Measurements from ENCODE around the gene PEMT. TPM values are rescaled to one million over a fixed set of nuclear protein-coding genes. Genes with fewer than 3 reads are reported as not detected.

Gene PEMT
- total RNA-seq, 2 donors from 2014 or later = 27.8 to 37.7 TPM

DNA sequence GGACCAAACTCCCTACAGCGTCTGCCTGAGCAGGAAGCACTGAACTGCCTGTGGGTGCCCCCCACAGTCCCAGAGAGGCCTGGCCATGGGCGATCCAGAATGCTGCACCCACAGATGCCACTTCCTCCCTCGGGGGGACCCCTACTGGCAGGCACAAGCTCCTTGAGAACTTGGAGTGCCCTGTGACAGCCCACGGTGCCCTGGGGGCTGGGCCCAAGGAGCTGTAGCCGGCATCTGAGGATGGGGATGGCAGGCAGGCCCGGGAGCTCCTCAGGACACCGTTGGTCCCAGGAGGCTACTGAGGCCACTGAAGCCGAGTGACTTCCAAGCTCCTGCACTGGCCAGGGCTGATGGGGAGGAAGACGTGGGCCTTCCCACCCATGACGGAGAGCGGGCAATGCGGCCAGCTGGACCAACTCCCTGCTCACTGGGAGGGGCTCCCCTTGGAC is 80.2 kb downstream of the PEMT start:
- H3K27me3 ChIP-seq = no peaks in the 10 kb centered on the region
- TF ChIP-seq, protein P1, sequence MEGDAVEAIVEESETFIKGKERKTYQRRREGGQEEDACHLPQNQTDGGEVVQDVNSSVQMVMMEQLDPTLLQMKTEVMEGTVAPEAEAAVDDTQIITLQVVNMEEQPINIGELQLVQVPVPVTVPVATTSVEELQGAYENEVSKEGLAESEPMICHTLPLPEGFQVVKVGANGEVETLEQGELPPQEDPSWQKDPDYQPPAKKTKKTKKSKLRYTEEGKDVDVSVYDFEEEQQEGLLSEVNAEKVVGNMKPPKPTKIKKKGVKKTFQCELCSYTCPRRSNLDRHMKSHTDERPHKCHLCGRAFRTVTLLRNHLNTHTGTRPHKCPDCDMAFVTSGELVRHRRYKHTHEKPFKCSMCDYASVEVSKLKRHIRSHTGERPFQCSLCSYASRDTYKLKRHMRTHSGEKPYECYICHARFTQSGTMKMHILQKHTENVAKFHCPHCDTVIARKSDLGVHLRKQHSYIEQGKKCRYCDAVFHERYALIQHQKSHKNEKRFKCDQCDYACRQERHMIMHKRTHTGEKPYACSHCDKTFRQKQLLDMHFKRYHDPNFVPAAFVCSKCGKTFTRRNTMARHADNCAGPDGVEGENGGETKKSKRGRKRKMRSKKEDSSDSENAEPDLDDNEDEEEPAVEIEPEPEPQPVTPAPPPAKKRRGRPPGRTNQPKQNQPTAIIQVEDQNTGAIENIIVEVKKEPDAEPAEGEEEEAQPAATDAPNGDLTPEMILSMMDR (IDR thresholded peaks at IDR 0.05) = no peak
- H3K36me3 ChIP-seq = no peaks in the 10 kb centered on the region
- no peak overlapping the region for H3K4me3 ChIP-seq
- no peak overlapping the region for H3K27ac ChIP-seq
- H3K4me1 ChIP-seq = peaks cover 0 to 17% of the 10 kb centered on the region in 2 donors
- H3K9me3 ChIP-seq = no peaks in the 10 kb centered on the region
- no peak for DNase-seq (ENCODE audit: low spot score)

DNA sequence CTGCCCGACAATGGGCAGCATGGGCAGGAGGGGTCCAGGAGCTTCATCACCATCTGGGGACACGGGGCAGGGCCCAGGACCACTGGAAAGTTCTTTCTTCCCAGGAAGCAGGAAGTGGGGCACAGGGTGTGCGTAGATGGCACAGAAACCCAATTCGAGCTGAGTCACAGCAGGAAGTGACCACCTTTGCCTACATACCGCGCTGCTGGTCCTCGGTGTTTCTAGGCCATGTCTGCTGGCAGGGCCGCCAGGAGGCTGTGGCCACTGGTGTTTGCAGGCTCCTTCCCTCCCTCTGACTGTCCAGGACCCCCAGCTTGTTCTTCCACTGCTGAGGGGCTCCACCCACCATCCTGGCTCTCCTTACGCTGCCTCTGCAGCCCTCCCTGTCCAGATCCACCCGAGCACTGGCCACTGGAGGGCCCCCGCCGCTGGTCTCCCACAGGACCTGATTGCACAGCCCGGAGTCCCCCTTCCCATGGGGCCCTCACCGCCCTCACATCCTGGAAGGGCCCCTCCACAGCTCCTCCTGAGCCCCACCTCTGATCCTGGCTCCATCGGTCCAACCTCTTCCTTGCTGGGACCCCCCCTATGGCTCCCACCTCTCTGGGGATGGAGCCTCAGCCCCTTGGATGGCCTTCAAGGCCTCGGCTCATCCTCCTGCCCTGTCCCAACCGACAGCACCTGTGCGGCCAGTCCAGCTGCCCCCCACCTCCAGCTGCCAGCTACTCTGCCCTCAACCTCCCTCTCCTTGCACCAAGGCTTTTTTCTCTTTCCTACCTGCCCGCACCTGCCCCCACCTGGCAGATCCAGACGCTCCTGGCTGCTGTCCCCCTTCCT is 80.8 kb downstream of the PEMT start:
- TF ChIP-seq, protein P1 (IDR thresholded peaks at IDR 0.05) = no peak
- Histone ChIP-seq H3K27me3 (no peaks in the 10 kb centered on the region), H3K4me3 (no peak overlapping the region), H3K4me1 (peaks cover 0 to 19% of the 10 kb centered on the region in 2 donors), H3K36me3 (no peaks in the 10 kb centered on the region), H3K9me3 (no peaks in the 10 kb centered on the region), H3K27ac (no peak overlapping the region)
- no peak for DNase-seq (ENCODE audit: low spot score)

DNA sequence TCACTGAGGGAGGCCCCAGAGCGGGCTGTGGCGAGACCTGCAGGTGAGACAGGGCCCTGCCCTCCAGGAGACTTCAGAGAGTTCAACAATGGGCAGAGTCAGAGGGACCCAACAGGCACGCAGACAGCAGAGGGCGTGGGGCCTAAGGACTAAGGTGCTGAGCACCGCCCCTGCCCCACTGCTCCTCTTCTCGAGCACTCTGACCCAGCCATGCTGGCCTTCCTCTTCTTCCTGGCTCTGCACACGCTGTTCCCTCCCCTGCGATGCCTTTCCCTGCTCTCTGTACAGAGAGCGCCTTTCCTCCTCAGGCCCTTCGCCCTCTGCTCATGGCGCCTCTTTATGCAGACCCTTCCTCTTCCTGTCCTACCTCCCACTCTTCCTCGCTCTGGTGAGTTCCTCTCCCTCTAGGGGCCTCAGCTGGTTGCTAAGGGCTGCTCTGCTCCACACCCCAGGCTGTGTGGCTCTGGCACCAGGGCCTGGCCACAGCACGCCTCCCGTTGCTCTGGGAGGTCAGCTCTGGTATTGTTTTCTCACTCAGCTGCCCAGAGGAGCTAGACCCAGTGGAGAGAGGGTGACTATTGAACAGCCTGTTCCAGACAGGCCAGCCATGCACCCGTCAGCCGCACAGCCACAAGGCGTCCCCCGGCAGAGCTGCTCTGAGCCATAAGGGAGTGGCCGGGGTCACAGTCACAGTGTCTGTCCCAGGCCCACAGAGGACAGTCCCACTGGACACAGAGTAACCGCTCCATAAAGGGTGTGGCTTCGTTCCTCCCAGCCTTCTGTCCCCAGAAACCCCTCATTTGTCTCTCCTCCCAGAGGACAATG is 81.7 kb downstream of the PEMT start:
- Histone ChIP-seq H3K27me3 (no peaks in the 10 kb centered on the region), H3K4me3 (no peak overlapping the region), H3K36me3 (no peaks in the 10 kb centered on the region), H3K27ac (no peak overlapping the region), H3K4me1 (peaks cover 0 to 19% of the 10 kb centered on the region in 2 donors), H3K9me3 (no peaks in the 10 kb centered on the region)
- TF ChIP-seq, protein P1 (IDR thresholded peaks at IDR 0.05) = no peak
- DNase-seq (ENCODE audit: low spot score) = no peak

DNA sequence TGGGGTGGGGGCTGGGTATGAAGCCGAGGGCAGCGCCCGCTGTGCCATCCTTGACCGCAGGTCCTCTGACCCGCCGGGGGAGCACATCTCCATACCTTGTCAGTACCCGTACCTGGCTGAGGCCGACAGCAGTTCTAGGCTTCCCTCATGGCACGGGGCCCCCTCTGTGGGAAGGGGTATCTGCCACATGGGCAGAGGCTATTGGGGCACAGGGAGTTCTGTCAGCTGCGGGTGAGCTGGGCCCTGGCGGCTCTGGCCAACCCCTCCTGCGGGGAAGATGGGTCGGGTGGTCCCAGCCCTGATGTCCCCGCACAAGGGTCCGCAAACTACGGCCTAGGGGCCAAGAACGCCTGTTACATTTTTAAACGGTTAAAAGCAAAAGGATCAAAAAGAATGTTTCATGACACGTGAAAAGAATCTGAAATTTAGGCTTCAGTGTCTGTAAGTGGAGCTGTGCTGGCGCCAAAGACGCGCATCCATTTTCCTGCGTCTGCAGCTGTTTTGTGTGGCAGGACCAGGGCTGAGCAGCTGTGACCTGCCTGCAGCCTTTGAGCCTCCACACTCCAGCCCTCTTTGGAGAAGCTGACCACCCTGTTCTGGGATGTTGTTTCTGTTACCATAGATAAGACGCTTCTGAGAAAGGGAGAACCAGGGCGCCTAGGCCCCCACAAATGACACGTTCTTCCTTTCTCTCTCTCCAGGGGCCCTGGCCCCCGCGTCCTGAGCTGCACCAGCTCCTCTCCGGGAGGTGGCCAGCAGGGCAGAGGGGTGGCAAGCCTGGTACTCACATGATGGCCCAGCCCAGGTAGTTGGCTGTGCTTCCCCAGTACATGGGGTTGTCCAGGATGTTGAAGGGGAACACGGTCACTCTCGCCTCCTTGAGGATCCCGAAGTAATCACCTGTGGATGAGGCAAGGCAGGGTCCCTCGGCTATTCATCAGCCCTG is 82.6 kb downstream of the PEMT start:
- no peak for DNase-seq (ENCODE audit: low spot score)
- TF ChIP-seq, protein P1 (IDR thresholded peaks at IDR 0.05) = no peak
- H3K4me3 ChIP-seq = no peak overlapping the region
- no peaks in the 10 kb centered on the region for H3K9me3 ChIP-seq
- H3K4me1 ChIP-seq = peaks cover 0 to 19% of the 10 kb centered on the region in 2 donors
- H3K27ac ChIP-seq = peak overlapping the region in 1 of 2 donors; percentile 86
- no peaks in the 10 kb centered on the region for H3K36me3 ChIP-seq
- H3K27me3 ChIP-seq = no peaks in the 10 kb centered on the region

- no peak for DNase-seq (ENCODE audit: low spot score)
- Histone ChIP-seq H3K4me3 (no peak overlapping the region), H3K36me3 (no peaks in the 10 kb centered on the region), H3K27me3 (no peaks in the 10 kb centered on the region), H3K9me3 (no peaks in the 10 kb centered on the region), H3K4me1 (peaks cover 0 to 19% of the 10 kb centered on the region in 2 donors), H3K27ac (peak overlapping the region; percentile 84 to 86)
- TF ChIP-seq, protein P1 (IDR thresholded peaks at IDR 0.05) = no peak
Observed at GRCh38 chr17:17508019-17508535, 83.4 kb downstream of the PEMT start.

Data from right atrium auricular region (tissue), 2 donors.